DND-41 (cell line): ENCODE data around the gene RPL5.

ENCODE experiments used
- CTCF ChIP-seq: IDR thresholded peaks from 2 replicates; pipeline ENCODE4 v1.5.1; 2012; ENCODE audit warnings: borderline replicate concordance, low read length, moderate library complexity, mild to moderate bottlenecking; ENCODE audit not compliant: poor library complexity, severe bottlenecking; ENCODE audit errors: extremely low read depth
- EZH2 ChIP-seq: IDR thresholded peaks from 3 replicates; pipeline ENCODE4 v1.6.1; 2012; ENCODE audit warnings: borderline replicate concordance, low read depth, mild to moderate bottlenecking, moderate library complexity, low read length, inconsistent platforms; ENCODE audit not compliant: severe bottlenecking

GRCh38 chr1:92792340-92792782, 39.5 kb upstream of the RPL5 start:
- TF ChIP-seq CTCF (no peak), EZH2 (no peak)
